GM21515 (cell line): Measurements from ENCODE around the gene TYROBP.
"Not testable (repeated sequence)": the region's sequence is repeated elsewhere in the genome, so short reads cannot be mapped to it uniquely, and the experiment has no call there.

Source experiments
- ATAC-seq: cut with Tn5 transposase; IDR thresholded peaks from one replicate; pipeline ENCODE4 v1.9.1; 2021; ENCODE audit not compliant: unreplicated experiment

The TYROBP gene

GRCh38 chr19:35932291-35932936, 24.3 kb upstream of the TYROBP start:
- no peak for ATAC-seq

GRCh38 chr19:35931874-35932202, 23.7 kb upstream of the TYROBP start:
- peak; percentile 1 for ATAC-seq

GRCh38 chr19:35931161-35931873, 23.2 kb upstream of the TYROBP start:
- ATAC-seq: peak; percentile 89

- ATAC-seq: no peak
Observed at GRCh38 chr19:35929876-35930275, 21.8 kb upstream of the TYROBP start.

GRCh38 chr19:35928507-35928906, 20.4 kb upstream of the TYROBP start:
- no peak for ATAC-seq

- ATAC-seq: no peak
Observed at GRCh38 chr19:35925501-35925900, 17.4 kb upstream of the TYROBP start.

GRCh38 chr19:35921012-35921411, 12.9 kb upstream of the TYROBP start:
- ATAC-seq: no peak

GRCh38 chr19:35919306-35919705, 11.2 kb upstream of the TYROBP start:
- no peak for ATAC-seq

GRCh38 chr19:35915443-35915842, 7.3 kb upstream of the TYROBP start:
- ATAC-seq: no peak

GRCh38 chr19:35913589-35913988, 5.5 kb upstream of the TYROBP start:
- ATAC-seq: no peak

- ATAC-seq: no peak
Observed at GRCh38 chr19:35911790-35912189, 3.7 kb upstream of the TYROBP start.

- no peak for ATAC-seq
Observed at GRCh38 chr19:35911173-35911572, 3.1 kb upstream of the TYROBP start.

GRCh38 chr19:35910355-35910754, 2.3 kb upstream of the TYROBP start:
- ATAC-seq: not testable (repeated sequence)

- no peak for ATAC-seq
Observed at GRCh38 chr19:35909684-35910035, 1.6 kb upstream of the TYROBP start.

GRCh38 chr19:35908973-35909683, 1.0 kb upstream of the TYROBP start:
- no peak for ATAC-seq

GRCh38 chr19:35907377-35907745, 734 bp downstream of the TYROBP start:
- ATAC-seq: no peak

GRCh38 chr19:35905178-35905727, 2.8 kb downstream of the TYROBP start:
- no peak for ATAC-seq

GRCh38 chr19:35904311-35905068, 3.6 kb downstream of the TYROBP start:
- no peak for ATAC-seq

- ATAC-seq: peak; percentile 44
Observed at GRCh38 chr19:35903550-35904179, 4.4 kb downstream of the TYROBP start.

GRCh38 chr19:35902870-35903475, 5.1 kb downstream of the TYROBP start:
- ATAC-seq: no peak
